Liver (tissue), 3 donors: ENCODE measurements around the gene DPP4.

ENCODE experiments used
- CTCF ChIP-seq: fragments of 150-350 bp; IDR thresholded peaks from 2 replicates; pipeline ENCODE4 v1.5.1; 2017; ENCODE audit warnings: improper control_type of control experiment, low read depth, low read length; ENCODE audit not compliant: missing input control
- GABPA ChIP-seq, 2 donors: IDR thresholded peaks in 1 of 2; conservative IDR thresholded peaks in 1 of 2; 2 replicates each; pipeline ENCODE4 v1.6.1; 2016; ENCODE audit warnings: antibody characterized with exemption in 2 of 2, mild to moderate bottlenecking in 1 of 2, moderate library complexity in 1 of 2
- RAD21 ChIP-seq, 2 donors: IDR thresholded peaks; 2 replicates each; pipeline ENCODE4 v1.6.1; 2016; ENCODE audit warnings: antibody characterized with exemption in 2 of 2, mild to moderate bottlenecking in 2 of 2
- REST ChIP-seq: IDR thresholded peaks from 2 replicates; pipeline ENCODE4 v1.6.1; 2016; ENCODE audit warnings: antibody characterized with exemption, mild to moderate bottlenecking
- SP1 ChIP-seq: IDR thresholded peaks from 2 replicates; pipeline ENCODE4 v1.6.1; 2018; ENCODE audit warnings: antibody characterized with exemption, mild to moderate bottlenecking
- TAF1 ChIP-seq: conservative IDR thresholded peaks from 2 replicates; pipeline ENCODE4 v1.6.1; 2016; ENCODE audit warnings: antibody characterized with exemption, mild to moderate bottlenecking
- YY1 ChIP-seq: IDR thresholded peaks from 2 replicates; pipeline ENCODE4 v1.6.1; 2016; ENCODE audit warnings: antibody characterized with exemption, mild to moderate bottlenecking
- donor health status: healthy.
- donor health status: healthy.

GRCh38 chr2:161972866-161973265 lies 101.1 kb downstream of the DPP4 start:
- TF ChIP-seq RAD21 (IDR thresholded peaks at IDR 0.05) (no peak), YY1 (no peak), GABPA (IDR thresholded peaks at IDR 0.05 in 1 of 2, conservative IDR thresholded peaks at IDR 0.05 in 1 of 2) (no peak), CTCF (no peak), TAF1 (no peak), REST (no peak), SP1 (no peak)
